ENCODE data around the gene CES3.
"Not testable (repeated sequence)": the region's sequence is repeated elsewhere in the genome, so short reads cannot be mapped to it uniquely, and the experiment has no call there.

Gene CES3

DNA sequence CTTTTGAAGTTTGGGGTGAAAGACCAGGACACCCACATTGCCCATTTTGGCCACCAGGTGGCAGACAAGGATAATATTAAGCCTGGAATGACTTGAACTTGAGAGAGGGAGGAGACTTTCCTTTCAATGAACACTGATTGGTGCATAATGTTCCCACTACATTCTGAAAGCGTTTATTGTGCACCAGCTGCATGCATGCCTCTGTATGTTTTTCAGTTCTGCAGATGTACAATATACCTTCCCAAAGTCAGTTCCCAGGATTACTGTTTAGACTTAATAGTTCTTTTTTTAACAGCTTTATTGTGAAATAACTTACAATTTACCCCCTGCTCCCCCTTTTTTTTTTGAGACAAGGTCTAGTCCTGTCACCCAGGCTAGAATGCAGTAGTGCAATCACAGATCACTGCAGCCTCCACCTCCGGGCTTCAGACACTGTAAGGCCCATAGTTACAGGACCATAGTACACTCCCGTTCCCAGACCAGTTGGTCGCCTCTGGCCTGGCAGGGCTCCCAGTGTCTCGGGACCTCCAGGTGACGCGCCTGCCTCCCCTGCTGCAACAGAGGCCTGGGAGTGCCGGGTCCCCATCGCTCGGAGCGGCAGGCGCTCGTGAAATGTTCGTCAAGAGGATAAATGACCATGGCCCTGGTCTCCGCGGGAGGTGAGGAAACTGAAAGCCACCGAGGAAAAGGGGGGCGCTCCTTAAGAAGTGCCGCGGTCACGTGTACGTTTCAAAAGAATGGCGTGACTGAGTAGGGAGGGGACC is 13.6 kb upstream of the CES3 start:
- DNase-seq = peak; percentile 65

DNA sequence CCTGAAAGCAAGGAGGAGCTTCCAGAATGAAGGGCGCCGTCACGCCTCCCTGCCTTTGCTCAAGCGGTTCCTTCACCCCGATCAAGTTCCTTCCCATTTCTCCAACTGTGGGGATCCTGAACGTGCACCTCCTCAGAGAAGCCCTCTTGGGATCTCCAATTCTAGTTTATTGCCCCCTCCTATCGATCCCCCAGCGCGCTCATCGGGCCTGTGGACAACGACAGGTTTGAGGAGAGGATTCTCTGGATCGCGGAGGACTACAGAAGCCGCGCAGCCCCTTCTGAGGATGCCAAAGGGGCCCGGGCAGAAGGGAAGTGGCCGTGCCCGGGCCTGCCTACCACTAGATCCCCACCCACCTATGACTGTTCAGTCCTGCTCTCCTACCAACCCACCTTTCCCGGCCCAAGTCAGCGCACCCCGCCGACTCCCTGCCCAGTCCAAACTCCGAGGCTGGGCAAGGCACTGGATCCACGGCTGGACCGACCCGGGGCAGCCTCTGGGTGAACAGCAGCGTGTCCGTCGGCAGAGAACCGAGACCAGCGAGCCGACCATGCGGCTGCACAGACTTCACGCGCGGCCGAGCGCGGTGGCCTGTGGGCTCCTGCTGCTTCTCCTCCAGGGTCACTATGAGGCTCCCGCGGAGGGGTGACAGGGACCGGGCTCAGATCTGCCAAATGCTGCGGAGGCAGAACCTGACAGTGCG is 12.8 kb upstream of the CES3 start:
- DNase-seq = no peak

DNA sequence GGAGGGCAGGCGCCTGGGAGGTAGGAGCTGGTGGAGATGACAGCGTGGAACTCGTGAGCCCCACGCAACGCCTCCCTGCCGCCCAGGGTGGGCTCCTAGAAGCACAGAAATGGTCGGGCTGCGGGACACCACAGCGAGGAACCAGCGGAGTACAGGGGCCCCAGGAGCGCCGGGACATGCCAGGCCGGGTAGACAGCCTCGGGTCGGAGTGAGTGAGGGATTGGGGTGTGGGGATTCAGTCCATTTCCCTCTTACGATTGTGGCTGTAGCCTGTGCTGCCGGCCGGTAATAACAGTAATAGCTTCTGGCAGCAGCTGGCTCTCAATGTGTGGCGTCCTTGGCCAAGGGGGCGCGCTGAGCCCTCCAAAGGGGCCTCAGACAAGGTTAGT is 12.2 kb upstream of the CES3 start:
- DNase-seq = no peak

DNA sequence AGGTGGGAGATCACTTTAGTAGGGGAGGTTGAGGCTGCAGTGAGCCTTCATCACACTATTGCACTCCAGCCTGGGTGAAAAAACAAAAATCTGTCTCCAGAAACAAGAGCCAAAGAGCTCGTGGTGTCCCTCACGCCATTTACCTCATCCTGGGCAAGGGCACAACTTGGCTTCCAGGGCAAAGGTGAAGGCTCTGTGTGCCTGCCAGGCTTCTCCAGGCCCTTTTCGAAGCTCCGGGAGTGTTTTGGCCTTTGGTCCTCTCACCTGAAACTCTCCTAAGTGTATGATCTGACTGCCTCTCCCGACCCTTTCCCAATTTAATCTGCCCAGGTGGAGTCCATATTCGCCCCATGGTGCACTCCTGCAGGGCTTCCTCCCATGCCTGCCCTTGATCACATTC is 11.6 kb upstream of the CES3 start:
- no peak for DNase-seq

DNA sequence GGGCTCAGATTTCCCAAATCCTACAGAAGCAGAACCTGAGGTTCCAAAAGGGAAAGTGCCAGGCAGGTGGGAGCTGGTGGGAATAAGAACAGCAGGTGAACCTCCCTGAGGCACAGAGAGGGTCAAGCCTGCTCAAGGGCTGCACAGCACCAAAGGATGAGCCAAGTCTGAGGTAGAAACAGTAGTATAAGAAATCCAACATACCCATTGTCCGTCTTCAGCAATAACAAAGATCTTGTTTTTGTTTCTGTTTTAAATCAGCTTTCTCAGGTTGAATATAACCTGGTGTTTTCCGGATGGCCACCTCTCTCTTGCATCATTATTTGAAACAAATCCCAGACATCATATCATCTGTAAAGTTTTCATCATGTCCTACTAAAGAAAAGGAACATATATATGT is 10.6 kb upstream of the CES3 start:
- no peak for DNase-seq

DNA sequence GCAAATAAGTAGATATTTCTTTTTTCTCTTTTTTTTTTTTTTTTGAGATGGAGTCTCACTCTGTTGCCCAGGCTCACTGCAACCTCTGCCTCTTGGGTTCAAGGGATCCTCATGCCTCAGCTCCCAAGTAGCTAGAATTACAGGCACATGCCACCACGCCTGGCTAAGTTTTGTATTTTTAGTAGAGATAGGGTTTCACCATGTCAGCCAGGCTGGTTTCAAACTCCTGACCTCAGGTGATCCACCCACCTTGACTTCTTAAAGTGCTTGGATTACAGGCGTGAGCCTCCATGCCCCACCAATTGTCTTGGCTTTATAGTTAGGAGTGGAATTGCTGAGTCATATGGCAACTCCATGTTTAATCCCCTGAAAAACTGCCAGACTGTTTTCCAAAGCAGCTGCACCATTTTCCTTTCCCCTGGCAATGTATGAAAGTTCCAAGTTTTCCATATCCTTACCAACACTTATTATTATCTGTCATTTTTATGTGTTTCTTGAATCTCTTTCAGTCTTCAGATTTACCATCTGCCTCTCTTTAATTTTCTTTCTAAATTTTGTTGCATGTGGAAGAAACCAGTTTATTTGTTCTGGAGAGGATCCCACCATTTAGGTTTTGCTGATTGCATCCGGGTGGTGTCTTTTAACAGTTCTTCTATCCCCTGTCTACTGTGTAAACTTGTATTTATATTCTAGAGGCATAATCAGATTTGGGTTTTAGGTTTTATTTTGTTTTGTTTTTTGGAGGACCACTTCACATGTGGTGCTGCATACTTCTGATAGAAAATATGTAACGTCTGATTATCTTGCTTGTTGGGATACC is 9.9 kb upstream of the CES3 start:
- DNase-seq = no peak

DNA sequence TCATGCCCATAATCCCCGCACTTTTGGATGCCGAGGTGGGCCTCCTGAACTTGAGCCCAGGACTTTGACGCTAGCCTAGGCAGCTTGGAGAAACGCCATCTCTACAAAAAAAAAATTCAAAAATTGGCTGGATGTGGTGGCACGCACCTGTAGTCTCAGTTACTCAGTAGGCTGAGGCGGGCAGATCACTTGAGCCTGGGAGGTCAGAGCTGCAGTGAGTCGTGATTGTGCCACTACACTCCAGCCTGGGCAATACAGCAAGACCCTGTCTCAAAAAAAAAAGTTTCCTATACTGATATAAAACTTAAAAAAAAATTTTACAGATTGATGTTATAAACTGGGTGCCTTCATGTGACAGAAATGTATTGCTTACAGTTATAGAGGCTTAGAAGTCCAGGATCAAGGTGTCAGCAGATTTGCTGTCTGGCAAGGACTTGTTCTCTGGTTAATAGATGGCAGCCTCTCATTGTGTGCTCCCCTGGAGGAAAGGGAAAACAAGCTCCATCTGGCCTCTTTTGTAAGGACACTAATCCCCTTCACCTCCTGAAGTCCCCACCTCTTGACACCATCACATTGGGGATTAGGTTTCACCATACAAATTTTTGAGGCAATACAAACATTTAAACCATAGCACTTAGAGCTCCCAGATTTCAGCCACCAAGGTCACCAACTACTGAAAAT is 8.5 kb upstream of the CES3 start:
- DNase-seq = no peak

DNA sequence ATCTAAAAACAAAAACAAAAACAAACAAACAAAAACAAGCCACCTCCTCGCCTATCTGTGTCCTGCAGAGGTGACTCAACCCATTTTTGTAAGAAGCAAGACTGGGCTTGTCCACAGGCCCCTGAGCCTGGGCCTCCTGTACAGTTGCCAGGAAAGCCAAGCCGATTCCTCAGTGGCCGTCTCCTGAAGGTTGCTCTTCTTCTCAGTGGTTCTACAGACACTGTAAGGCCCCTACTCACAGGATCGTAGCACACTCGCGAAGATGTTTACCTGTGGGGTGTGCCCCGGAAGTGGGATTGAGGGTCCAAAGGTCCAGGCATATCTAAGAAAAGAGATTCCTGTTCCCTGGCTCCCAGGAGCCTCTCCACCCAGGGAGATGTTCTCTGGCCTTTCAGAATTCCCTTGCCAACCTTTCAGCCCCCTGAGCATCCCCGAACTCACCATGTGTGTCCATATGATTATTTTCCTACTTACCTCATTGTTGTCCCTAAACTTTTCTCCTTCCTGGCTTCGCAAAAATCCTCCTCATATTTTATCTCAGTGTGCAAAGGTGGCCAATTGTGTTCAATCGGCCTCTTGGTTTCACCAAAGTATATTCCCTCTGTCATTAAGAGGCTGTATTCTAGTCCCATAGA is 7.5 kb upstream of the CES3 start:
- DNase-seq = no peak

DNA sequence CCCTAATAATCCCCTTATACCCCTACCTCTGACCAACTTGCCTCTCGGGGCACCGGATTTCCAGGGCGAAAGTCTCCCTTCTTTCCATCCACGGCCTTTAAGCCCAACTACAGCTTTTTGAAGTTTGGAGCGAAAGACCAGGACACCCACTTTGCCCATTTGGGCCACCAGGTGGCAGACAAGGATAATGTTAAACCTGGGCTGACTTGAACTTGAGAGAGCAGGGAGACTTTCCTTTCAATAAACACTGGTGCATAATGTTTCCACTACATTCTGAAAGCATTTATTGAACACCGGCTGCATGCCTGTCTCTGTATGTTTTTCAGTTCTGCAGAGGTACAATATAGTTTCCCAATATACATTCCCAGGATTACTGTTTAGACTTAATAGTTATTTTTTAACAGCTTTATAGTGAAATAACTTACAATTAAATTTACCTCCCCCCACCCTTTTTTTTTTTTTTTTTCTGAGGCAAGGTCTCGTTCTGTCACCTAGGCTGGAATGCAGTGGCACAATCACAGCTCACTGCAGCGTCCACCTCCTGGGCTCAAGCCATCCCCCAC is 6.9 kb upstream of the CES3 start:
- peak; percentile 56 for DNase-seq

DNA sequence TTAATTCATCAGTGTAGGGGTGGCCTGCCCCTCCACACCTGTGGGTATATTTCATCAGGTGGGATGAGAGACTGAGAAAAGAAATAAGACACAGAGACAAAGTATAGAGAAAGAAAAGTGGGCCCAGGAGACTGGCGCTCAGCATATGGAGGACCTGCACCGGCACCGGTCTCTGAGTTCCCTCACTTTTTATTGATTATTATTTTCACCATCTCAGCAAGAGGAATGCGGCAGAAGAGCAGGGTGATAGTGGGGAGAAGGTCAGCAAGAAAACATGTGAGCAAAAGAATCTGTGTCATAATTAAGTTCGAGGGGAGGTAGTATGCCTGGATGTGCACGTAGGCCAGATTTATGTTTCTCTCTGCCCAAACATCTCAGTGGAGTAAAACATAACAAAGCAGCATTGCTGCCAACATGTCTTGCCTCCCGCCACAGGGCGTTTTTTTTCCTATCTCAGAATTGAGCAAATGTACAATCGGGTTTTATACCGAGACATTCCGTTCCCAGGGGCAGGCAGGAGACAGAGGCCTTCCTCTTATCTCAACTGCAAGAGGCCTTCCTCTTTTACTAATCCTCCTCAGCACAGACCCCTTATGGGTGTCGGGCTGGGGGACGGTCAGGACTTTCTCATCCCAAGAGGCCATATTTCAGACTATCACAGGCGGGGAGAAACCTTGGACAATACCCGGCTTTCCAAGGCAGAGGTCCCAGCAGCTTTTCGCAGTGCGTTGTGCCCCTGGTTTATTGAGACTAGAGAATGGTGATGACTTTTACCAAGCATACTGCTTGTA is 5.5 kb upstream of the CES3 start:
- not testable (repeated sequence) for DNase-seq

DNA sequence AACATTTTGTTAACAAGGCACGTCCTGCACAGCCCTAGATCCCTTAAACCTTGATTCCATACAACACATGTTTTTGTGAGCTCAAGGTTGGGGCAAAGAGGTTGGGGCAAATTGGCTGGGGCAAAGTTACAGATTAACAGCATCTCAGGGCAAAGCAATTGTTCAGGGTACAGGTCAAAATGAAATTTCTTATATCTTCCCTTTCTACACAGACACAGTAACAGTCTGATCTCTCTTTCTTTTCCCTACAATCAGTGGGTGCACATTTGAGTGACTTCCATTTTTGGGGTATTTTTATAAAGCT is 5.0 kb upstream of the CES3 start:
- DNase-seq = not testable (repeated sequence)

DNA sequence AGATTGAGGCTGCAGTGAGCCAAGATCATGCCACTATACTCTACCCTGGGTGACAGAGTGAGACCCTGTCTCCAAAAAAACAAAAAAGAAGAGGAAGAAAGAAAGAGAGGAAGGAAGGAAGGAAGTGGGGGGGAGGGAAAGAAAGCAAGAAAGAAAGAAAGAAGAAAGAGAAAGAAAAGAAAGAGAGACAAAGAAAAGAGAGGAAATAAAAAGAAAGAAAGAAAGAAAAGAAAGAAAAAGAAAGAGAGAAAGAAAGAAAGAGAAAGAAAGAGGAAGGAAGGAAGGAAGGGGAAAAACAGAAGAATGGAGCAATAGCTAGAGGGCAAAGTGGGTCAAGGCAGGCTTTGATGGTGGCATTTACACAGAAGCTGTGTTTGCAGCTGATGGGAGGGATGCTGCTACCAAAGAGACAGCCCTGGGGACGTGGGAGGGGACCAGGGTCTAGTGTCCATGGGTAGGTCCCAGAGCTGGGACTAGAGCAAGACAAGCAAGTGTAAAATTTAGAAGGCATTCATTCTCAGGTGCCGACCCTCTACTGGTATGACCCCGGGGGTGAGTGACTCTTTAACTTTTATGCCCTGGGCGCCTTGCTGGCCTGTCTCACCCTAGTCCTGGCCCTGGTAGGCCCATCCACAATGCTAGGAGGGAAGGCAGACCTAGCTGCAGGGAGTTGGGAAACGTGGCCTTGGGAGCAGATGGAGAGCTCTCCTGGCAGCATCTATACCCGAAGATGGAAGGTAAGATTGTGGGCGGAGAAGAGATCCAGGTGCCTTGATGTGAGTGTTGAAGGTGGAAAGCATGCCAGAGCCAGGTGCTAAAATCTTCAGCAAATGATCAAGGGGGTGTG is 2.0 kb upstream of the CES3 start:
- DNase-seq = no peak

DNA sequence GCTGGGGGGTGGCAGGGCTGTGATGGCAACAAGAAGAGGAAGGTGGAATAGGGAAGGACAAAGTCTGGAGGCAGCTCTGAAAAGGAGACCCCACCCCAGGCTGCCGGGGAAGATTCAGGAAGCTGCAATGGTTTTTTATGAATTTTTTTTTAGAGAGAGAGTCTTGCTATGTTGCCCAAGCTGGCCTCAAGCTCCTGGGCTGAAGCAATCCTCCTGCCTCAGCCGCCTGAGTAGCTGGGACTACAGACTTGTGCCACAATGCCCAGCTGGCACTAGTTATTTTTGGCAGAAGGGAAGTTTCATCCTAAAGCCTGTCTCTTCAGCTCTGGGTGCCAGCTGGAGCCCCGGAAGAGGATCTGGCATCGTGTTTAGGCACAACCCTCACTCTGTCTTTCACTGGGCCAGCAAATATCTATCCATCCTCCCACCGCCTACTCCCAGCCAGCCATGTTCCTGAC is 1.3 kb upstream of the CES3 start:
- no peak for DNase-seq

DNA sequence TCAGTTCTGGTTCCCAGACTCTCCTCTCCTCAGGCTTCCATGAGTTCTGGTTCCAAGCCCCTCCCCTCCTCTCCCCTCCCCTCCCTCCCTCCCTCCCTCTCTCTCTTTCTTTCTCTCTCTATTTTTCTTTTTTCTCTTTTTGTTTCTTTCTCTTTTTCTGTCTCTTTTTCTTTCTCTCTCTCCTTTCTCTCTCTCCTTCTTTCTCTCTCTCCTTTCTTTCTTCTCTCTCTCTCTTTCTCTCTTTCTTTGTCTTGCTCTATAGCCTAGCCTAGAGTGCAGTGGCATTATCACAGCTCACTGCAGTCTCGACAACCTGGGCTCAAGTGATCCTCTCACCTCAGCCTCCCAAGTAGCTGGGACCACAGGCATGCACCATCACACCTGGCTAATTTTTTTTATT is 796 bp upstream of the CES3 start:
- DNase-seq = no peak

DNA sequence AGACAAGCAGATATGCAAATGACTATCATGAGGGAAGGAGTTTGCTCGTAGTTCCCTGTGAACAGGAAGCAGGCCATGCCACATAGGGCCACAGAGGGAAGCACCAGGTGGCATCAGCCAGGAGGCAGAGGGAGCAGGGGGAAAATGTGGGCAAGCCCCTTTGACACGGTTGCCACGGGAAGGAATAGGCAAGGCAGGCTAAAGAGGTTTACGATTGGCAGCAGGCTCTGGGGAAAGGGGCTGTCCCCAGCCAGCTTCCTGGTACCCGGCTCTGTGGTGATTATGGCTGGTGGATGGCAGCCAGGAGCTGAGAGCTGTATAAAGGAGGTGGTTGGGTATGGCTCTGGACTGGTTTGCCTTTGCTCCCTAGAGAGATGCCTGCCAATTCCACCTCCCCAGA is 848 bp downstream of the CES3 start:
- DNase-seq = no peak

DNA sequence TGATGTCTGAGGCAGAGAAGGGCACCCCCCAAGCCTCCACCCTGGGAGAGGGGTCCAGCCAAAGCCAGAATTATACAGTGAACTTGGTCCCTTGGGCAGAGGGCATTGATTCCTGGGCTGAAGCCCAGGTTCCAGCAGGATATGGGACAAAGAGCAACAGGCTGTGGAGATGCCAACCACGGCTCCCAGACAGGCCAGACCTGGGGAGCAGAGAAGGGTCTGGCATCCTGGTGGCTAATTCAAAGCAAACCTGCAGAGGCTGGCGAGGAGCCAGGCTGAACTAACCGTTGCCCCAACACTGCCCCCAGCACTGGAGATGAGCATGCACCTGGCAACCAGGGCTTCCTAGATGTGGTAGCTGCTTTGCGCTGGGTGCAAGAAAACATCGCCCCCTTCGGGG is 3.0 kb downstream of the CES3 start:
- DNase-seq = no peak

DNA sequence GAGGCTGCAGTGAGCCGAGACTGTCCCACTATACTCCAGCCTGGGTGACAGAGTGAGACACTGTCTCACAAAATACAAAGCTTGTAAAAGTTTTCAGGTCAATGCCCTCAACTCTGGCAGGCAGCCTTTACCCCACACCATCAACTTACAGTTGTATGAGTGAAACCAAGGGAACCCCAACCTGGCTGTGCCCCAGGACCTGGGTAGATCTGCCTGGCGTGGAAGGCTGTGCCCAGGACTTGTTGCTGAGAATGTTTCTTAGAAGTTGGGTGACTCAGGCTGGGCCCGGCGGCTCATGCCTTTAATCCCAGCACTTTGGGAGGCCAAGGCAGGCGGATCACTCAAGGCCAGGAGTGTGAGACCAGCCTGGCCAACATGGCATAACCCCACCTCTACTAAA is 7.8 kb downstream of the CES3 start:
- no peak for DNase-seq

DNA sequence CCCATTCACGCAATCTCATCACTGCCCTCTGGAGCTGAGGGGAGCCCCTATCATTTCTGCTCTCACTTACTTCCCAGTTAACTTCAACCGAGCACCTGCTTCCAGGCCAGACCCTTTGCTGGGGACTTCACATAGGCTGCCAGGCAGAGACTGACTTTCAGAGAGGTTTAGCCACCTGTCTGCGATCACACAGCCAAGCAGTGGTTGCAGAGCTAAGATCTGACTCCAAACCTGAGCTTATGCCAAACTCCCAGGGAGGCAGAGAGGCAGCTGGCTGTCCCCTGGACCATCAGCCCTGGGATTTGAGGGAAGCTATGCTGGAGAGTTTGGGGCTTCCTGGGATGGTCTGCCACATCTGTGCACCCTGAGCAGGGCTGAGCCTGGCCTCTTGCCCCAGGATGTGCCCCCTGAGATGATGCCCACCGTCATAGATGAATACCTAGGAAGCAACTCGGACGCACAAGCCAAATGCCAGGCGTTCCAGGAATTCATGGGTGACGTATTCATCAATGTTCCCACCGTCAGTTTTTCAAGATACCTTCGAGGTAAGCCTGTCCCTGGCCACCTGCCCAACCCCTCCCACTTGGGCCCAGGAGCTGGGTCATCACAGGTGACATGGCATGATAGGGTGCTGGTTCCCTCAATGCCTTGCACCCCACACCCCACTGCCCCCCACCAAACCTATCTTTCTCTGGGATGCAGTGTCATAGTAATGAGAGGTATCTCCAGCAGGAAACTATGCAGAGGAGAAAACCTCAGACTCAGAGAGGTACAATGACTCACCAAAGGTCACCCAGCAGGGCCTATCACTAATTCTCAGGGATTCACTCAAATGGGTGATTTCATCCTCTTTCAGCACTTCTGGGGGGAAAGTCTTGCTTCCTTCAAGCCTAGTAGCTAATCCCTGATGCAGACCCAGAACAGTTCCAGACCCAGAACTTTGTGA is 10.0 kb downstream of the CES3 start:
- DNase-seq = no peak

DNA sequence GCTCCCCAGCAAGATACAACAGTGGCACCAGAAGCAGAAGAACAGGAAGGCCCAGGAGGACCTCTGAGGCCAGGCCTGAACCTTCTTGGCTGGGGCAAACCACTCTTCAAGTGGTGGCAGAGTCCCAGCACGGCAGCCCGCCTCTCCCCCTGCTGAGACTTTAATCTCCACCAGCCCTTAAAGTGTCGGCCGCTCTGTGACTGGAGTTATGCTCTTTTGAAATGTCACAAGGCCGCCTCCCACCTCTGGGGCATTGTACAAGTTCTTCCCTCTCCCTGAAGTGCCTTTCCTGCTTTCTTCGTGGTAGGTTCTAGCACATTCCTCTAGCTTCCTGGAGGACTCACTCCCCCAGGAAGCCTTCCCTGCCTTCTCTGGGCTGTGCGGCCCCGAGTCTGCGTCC is 11.9 kb downstream of the CES3 start:
- no peak for DNase-seq

DNA sequence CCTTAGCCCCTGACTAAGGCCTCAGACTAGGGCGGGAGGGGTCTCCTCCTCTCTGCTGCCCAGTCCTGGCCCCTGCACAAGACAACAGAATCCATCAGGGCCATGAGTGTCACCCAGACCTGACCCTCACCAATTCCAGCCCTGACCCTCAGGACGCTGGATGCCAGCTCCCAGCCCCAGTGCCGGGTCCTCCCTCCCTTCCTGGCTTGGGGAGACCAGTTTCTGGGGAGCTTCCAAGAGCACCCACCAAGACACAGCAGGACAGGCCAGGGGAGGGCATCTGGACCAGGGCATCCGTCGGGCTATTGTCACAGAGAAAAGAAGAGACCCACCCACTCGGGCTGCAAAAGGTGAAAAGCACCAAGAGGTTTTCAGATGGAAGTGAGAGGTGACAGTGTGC is 12.7 kb downstream of the CES3 start:
- no peak for DNase-seq

Measured in NCI-H510A treated with DMSO at 0.1 percent for 48 hours (cell line).